CD1c-positive myeloid dendritic cell (primary cell): ENCODE data around the gene ESD.

Source experiments
- DNase-seq: peaks from one replicate; pipeline ENCODE4 v3.0.0-alpha.2; 2016; ENCODE audit errors: extremely low spot score

The ESD gene

DNA sequence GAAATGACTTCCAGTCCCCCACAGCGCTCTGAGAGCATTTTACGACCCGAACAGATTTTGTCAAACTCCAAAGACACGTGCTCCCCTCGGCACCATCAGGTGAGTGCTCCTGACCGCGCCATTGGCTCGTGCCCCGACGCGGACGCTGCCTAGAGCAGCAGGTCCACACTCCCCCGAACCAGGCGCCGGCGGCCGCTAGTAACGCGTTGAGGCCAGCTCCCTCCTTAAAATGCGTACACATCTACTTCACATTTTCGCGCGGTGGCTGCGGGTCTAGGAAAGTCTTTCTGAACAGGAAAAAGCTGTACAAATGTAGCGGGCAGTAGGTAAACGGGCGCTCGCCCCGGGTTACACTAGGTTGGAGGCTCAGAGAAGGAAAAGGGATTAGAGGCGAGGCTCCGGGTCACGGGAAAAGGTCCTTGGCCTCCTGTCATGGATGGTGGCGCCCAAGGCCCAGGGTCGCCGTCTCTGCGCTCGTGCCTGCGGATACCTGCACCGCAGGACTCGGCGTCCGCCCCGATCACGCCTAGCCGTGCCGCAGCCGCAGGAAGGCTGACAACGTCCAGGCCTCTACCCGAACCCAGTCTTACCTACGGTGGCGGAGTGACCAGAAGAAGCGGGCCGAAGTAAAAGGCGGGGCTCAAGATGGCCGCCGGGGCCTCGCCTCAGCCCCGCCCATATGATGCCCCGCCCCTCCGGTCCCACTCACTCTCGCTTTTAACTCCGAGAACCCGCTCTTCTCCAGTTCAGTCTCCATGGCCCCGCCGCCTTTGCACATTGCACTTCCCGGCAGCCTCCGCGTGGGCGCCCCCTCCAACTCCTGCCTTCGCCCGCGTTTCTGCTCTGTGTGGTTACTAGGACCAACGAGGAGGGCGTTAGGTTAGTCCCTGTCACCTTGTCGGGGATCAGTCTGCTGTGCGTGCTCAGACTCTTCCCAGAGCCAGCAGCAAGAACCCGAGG lies at the start of gene ESD:
Gene ESD, minus strand, starts transcription at position 647 of the 960 bp plus-strand sequence. CDS start 5,748 bp downstream, outside the sequence.
- DNase-seq, result peak; percentile 94

DNA sequence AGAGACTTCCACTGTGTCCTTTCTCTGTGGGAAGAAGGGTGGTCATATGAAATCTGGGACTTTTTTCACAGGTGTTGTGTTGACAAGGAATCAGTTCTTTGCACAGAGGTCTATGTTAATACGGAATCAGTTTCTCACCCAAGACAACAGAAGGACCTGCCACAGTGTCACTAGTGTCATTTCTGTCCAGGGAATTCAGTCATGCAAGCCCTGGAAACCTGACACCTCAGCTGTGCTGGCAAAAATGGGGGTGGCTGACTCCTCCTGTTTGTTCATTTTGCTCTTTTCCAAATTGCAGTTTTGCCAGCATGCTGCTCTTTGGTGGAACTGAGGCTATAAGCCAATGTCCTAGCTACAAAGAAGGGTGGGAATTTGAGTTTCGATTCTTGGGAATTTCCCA lies 49.8 kb upstream of the ESD start:
- no peak for DNase-seq

- DNase-seq, result no peak
Measured at GRCh38 chr13:46845146-46845545, 48.2 kb upstream of the ESD start.

GRCh38 chr13:46844431-46844830 lies 47.5 kb upstream of the ESD start:
- DNase-seq, result no peak

- no peak for DNase-seq
Measured at GRCh38 chr13:46839399-46839798, 42.4 kb upstream of the ESD start.

GRCh38 chr13:46834657-46835056 lies 37.7 kb upstream of the ESD start:
- DNase-seq, result no peak

DNA sequence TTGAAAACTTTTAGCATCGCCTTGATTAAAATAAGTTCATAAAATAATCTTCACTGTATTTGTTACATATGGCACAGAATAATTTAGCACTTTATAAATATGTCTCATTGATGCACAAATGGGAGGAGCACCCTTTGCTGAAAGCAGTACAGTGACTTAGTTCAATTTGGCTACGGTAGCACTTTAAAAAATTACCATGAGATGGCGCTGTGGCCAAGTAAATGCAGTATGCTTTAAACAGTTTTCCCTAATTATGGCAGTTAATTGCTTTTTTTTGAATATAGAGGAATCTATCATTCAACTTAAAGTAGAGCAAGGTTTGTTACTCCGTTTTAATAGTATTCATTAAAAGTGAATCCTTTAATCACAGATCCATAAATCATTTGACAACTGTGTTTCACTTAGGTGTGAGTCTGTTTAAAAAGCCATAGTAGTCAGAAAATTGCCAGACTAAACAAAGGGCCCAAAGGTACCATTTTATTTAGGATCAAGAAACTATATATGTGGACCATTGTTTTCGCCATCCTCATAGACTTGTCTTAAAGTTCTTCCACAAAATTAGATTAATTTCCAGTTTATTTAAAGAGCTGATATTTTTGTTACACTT lies 34.7 kb upstream of the ESD start:
- DNase-seq, result peak; percentile 72

DNA sequence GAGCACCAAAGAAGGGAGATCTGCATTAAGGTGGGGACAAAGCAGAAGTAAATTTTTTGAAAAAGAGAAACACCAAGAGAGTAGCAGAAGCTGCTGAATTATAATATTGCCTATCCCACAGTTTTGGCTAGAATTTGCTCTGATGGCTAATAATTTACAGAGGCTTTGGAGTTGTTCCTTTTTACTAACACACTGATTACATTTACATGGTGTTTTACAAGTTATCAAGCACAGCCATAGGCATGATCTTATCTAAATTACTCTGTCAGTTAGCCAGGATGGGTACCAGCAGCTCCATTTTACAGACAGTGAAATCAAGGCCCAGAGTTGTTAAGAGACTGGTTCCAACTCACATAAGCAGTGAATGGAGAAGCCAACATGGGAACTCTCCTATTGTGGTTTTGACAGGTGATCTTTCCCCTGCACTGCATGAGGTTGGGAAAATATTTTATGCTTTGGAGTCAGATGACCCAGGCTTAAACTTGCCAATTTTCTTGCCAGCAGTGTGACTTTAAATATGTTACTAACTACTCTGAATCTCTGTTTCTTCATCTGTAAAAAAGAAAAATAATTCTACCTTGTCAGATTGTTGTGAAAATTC lies 33.5 kb upstream of the ESD start:
- no peak for DNase-seq

DNA sequence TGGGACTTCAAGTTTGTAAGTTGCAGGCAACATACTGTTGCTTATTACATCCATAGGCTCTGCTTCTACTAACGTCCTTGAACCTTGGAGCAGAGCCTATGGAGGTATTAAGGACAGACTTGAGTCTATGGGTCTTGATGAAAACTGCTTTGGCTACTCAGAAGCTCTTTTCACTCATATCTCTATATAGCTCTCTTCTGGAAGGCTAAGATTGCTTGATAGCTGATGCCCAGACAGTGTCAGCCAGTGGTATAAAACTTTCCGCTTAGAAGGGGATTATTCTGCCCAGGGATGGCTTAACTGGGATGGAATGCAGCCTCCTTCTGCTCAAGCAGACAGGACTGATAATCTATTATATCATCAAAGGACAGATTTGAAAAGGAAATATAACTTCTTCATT lies 25.6 kb upstream of the ESD start:
- DNase-seq, result no peak

- no peak for DNase-seq
Measured at GRCh38 chr13:46817838-46818476, 21.0 kb upstream of the ESD start.

- DNase-seq, result peak; percentile 17
Measured at GRCh38 chr13:46817095-46817494, 20.1 kb upstream of the ESD start.

- DNase-seq, result no peak
Measured at GRCh38 chr13:46816371-46816770, 19.4 kb upstream of the ESD start.

- no peak for DNase-seq
Measured at GRCh38 chr13:46812301-46812797, 15.4 kb upstream of the ESD start.

DNA sequence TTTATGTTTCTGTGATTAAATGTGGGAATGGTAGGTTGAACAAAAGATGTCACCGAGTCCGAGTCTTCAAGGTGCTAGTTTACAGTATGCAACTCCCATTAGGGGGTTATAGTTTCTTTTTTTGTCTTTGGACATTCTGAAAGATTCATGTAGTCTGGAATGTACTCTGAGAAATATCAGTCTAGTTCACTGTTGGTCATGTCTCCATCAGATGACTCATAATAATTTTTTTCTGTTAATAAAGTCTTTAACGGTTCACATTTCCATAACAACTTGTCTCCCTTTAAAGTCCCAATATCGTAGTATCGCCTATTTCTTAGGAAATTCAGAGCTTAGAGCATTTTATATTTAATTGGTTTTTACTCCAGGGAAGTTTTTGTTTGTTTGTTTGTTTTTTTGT lies 13.5 kb upstream of the ESD start:
- no peak for DNase-seq

DNA sequence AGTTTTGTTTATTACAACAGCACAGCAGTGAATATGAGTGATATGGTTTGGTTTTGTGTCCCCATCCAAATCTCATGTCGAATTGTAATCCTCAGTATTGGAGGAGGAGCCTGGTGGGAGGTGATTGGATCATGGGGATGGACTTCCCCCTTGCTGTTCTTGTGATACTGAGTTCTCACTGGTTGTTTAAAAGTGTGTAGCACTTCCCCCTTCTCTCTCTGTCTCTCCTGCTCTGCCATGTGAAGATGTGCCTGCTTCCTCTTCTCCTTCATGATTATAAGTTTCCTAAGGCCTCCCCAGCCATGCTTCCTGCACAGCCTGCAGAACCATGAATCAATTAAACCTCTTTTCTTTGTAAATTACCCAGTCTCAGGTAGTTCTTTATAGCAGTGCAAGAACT lies 8.0 kb upstream of the ESD start:
- peak; percentile 14 for DNase-seq

- DNase-seq, result no peak
Measured at GRCh38 chr13:46804391-46804815, 7.4 kb upstream of the ESD start.

DNA sequence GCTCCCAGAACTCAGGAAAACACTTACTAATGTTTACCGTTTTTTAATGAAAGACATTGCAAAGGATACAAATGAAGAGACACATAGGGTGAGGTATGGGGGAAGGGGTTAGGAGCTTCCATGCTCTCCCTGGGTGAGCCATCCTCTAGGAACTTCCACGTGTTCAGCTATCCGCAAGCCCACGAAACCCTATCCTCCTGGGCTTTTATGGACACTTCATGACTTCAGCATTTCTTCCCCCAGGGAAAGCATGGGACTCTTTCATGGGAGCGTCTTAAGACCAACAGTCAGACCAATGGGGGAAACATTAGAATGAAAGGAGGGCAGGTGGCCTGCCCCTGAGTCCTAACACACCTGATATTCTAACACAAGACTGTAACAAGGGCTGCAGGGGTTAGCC lies 6.6 kb upstream of the ESD start:
- no peak for DNase-seq

- DNase-seq, result no peak
Measured at GRCh38 chr13:46801858-46802257, 4.9 kb upstream of the ESD start.

GRCh38 chr13:46799139-46799538 lies 2.2 kb upstream of the ESD start:
- no peak for DNase-seq

- no peak for DNase-seq
Measured at GRCh38 chr13:46797501-46798237, 708 bp upstream of the ESD start.

DNA sequence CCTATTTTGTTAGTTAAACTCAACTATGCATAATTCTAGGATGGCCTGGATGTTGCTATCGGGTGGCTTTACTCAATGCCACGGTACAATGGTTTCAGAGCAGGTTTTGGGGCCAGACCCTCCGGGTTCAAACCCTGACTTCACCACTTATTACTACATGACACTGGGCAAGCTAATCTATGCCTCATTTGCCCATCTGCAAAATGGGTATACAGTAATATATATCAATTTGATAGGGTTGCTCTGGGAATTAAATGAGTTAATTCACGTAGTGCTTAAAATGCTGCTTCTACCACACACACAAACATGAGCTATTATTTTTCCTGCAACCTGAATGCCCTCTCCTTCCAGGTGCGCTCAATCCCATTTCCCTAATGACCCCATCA lies 839 bp downstream of the ESD start:
- no peak for DNase-seq
